Aorta (tissue), 5 donors: ENCODE results near the gene TWNK. TPM values are rescaled to one million over a fixed set of nuclear protein-coding genes. Genes with fewer than 3 reads are reported as not detected.

Source experiments
- ATAC-seq: fragments of 200-7000 bp; cut with Tn5 transposase; one replicate; pipeline ENCODE4 v1.9.1; 2022; ENCODE audit warnings: moderate library complexity; ENCODE audit not compliant: low FRiP score
- DNase-seq, 2 donors: peaks; one replicate each; pipeline ENCODE4 v3.0.0-alpha.2; 2020
- H3K27ac ChIP-seq, 2 donors: one replicate each; pipeline ENCODE4 v1.5.1; 2013; ENCODE audit warnings: low read length in 2 of 2, mild to moderate bottlenecking in 2 of 2, moderate library complexity in 2 of 2, control low read depth in 1 of 2, inconsistent platforms in 1 of 2, low read depth in 1 of 2
- H3K27me3 ChIP-seq, 2 donors: one replicate each; pipeline ENCODE4 v1.6.1; 2013; ENCODE audit warnings: control low read depth in 1 of 2, low read length in 1 of 2, mild to moderate bottlenecking in 1 of 2, moderate library complexity in 1 of 2; ENCODE audit not compliant: insufficient read depth in 2 of 2, control insufficient read depth in 1 of 2
- H3K36me3 ChIP-seq, 2 donors: one replicate each; pipeline ENCODE4 v1.6.1; 2013; ENCODE audit warnings: control low read depth in 1 of 2, low read length in 1 of 2, mild to moderate bottlenecking in 1 of 2; ENCODE audit not compliant: insufficient read depth in 2 of 2, control insufficient read depth in 1 of 2
- H3K4me1 ChIP-seq, 2 donors: one replicate each; pipeline ENCODE4 v1.6.1; 2013; ENCODE audit warnings: low read length in 2 of 2, control low read depth in 1 of 2, mild to moderate bottlenecking in 1 of 2, moderate library complexity in 1 of 2; ENCODE audit not compliant: insufficient read depth in 2 of 2, control insufficient read depth in 1 of 2
- H3K4me3 ChIP-seq, 2 donors: one replicate each; pipeline ENCODE4 v1.5.1; 2013; ENCODE audit warnings: low read length in 2 of 2, control low read depth in 1 of 2, mild to moderate bottlenecking in 1 of 2
- H3K9me3 ChIP-seq: one replicate; pipeline ENCODE4 v1.6.1; 2013; ENCODE audit warnings: mild to moderate bottlenecking, low read length; ENCODE audit not compliant: control insufficient read depth
- WGBS, 2 donors: extraction: QIAGEN DNeasy Blood & Tissue Kit; methylation state at CpG; one replicate each; pipeline ENCODE4 v1.1.7; 2013; 5-methylcytosine and 5-hydroxymethylcytosine counted together
- intact Hi-C, 2 donors: fragments of 100-400 bp; cut with DNase I; formaldehyde crosslinking; loops; one replicate each; pipeline versions ENCODE4 v1.14.2 to v1.15.0; 2022
- polyA plus RNA-seq, 2 donors: library from polyadenylated mRNA; stranded (reverse); fragments of 200-250 nt; gene quantifications; one replicate each; pipeline ENCODE4 v1.2.3, GENCODE V29; 2013
- total RNA-seq, 2 donors: library from RNA; stranded (reverse); fragmentation: NEBNext Ultra II Directional; extraction: Animal tissue kit (Norgen Biotek cat#: 25700); gene quantifications; one replicate each; pipeline ENCODE4 v1.2.1, GENCODE V29; 2021
- donor health status: healthy with polysubstance abuse.
- donor health status: Bipolar disorder and iron deficiency.
- donor health status: DM: no; HTN: no; CAD: no.
- donor health status: DM: no; HTN: no; CAD: no.
- donor health status: DM: yes; HTN: yes; CAD: no.

TWNK gene
- total and polyA plus RNA-seq, 4 donors, result 3.0 to 5.7 (median 4.6) TPM

GRCh38 chr10:100986623-100986951 is 756 bp upstream of the TWNK start:
- H3K36me3 ChIP-seq, result no peaks in the 10 kb centered on the region
- 14 to 16% methylated on average over 17 of the region's 17 CpGs for WGBS, 2 donors
- peak in 1 of 2 donors; percentile 75 for DNase-seq
- H3K9me3 ChIP-seq, result no peaks in the 10 kb centered on the region
- H3K4me1 ChIP-seq, result peaks cover 0 to 8% of the 10 kb centered on the region in 2 donors
- ATAC-seq, result no peak
- H3K27me3 ChIP-seq, result no peaks in the 10 kb centered on the region
- intact Hi-C loops, result no loop called here
- no peak overlapping the region for H3K27ac ChIP-seq
- peak overlapping the region in 1 of 2 donors; percentile 66 for H3K4me3 ChIP-seq

DNA sequence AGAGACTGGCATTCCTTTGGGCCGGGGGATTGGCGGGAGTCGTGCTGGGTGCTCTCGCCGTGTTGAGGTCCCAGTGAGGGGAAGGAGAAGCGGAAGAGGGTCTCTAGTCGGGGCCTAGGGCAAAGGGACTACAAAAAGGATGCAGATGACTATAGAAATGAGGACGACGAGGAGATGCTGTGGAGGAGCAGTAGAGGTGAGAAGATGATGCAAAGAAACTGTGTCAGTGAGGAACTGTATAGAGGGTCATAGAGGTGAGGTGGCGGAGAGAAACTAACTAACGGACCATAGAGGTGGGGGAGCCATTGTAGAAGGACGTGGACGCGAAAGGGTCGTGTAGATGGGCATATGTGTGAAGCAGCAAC is 324 bp downstream of the TWNK start:
- WGBS, 2 donors, result 1% methylated on average over 15 of the region's 15 CpGs
- Histone ChIP-seq H3K4me1 (peaks cover 0 to 8% of the 10 kb centered on the region in 2 donors), H3K27me3 (no peaks in the 10 kb centered on the region), H3K36me3 (no peaks in the 10 kb centered on the region), H3K27ac (no peak overlapping the region), H3K4me3 (peak overlapping the region; percentile 52 to 66), H3K9me3 (no peaks in the 10 kb centered on the region)
- DNase-seq, result no peak
- intact Hi-C loops, result no loop called here
- ATAC-seq, result no peak

- H3K27me3 ChIP-seq, result no peaks in the 10 kb centered on the region
- peak in 1 of 2 donors; percentile 38 for DNase-seq
- H3K4me3 ChIP-seq, result no peak overlapping the region
- intact Hi-C loops, result no loop called here
- no peak overlapping the region for H3K27ac ChIP-seq
- peaks cover 0 to 8% of the 10 kb centered on the region in 2 donors for H3K4me1 ChIP-seq
- ATAC-seq, result no peak
- no peaks in the 10 kb centered on the region for H3K36me3 ChIP-seq
- 68 to 69% methylated on average over 10 of the region's 10 CpGs for WGBS, 2 donors
- H3K9me3 ChIP-seq, result no peaks in the 10 kb centered on the region
These were observed 823 bp downstream of the TWNK start for GRCh38 chr10:100988166-100988565.

DNA sequence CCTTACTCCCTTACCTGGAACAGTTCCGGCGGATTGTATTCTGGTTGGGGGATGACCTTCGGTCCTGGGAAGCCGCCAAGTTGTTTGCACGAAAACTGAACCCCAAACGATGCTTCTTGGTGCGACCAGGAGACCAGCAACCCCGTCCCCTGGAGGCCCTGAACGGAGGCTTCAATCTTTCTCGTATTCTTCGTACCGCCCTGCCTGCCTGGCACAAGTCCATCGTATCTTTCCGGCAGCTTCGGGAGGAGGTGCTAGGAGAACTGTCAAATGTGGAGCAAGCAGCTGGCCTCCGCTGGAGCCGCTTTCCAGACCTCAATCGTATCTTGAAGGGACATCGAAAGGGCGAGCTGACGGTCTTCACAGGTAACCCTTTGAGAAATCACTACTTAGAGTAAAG is 1.7 kb downstream of the TWNK start:
- Histone ChIP-seq H3K9me3 (no peaks in the 10 kb centered on the region), H3K4me1 (peaks cover 0 to 8% of the 10 kb centered on the region in 2 donors), H3K27me3 (no peaks in the 10 kb centered on the region), H3K27ac (no peak overlapping the region), H3K4me3 (no peak overlapping the region), H3K36me3 (no peaks in the 10 kb centered on the region)
- peak in 1 of 2 donors; percentile 46 for DNase-seq
- no peak for ATAC-seq
- 88 to 90% methylated on average over 21 of the region's 21 CpGs for WGBS, 2 donors
- intact Hi-C loops, result no loop called here

- H3K27me3 ChIP-seq, result no peaks in the 10 kb centered on the region
- H3K27ac ChIP-seq, result no peak overlapping the region
- no peaks in the 10 kb centered on the region for H3K36me3 ChIP-seq
- peak in 1 of 2 donors; percentile 36 for DNase-seq
- intact Hi-C loops, result loop anchor here in 1 of 2 donors (1.0 kb wide), 1 partner anchor 20 kb away; no protein-coding TSS in a partner anchor
- H3K9me3 ChIP-seq, result no peaks in the 10 kb centered on the region
- no peak overlapping the region for H3K4me3 ChIP-seq
- ATAC-seq, result no peak
- WGBS, 2 donors, result 40% methylated on average over 10 of the region's 10 CpGs
- no peaks in the 10 kb centered on the region for H3K4me1 ChIP-seq
These were observed 6.8 kb downstream of the TWNK start for GRCh38 chr10:100993986-100994708.

DNA sequence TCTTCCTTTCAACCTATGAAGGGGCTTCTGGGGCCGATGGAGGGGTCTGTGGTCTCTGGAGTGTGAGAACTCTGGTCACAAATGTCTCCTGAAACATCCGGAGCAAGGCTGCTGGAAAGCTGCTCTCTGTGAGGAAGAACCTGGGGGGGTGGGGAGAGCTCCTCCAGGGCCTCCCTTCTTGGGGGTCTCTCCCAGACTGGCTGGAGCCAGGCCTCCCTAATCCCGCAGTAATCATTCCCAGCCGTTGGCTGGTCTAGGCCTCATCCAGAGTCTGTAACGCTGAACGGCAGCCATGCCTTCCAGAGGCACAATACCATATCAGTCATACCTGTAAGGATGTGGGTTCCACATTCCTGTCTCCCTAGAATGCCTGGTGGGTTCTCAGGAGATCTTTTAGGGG is 7.8 kb downstream of the TWNK start:
- ATAC-seq, result no peak
- Histone ChIP-seq H3K9me3 (no peaks in the 10 kb centered on the region), H3K4me1 (no peaks in the 10 kb centered on the region), H3K36me3 (no peaks in the 10 kb centered on the region), H3K27ac (no peak overlapping the region), H3K4me3 (no peak overlapping the region), H3K27me3 (no peaks in the 10 kb centered on the region)
- WGBS, 2 donors, result 56 to 58% methylated on average over 6 of the region's 6 CpGs
- intact Hi-C loops, result loop anchor here in 1 of 2 donors (5.0 kb wide), 2 partner anchors 37 to 72 kb away; partner anchors contain the start of genes PDZD7 and SFXN3
- DNase-seq, result no peak

- 3% methylated on average over 40 to 46 of the region's 46 CpGs for WGBS, 2 donors
- Histone ChIP-seq H3K4me1 (no peaks in the 10 kb centered on the region), H3K4me3 (peak overlapping the region; percentile 46 to 69), H3K27ac (peak overlapping the region in 1 of 2 donors; percentile 55), H3K9me3 (no peaks in the 10 kb centered on the region), H3K27me3 (no peaks in the 10 kb centered on the region), H3K36me3 (no peaks in the 10 kb centered on the region)
- no peak for ATAC-seq
- intact Hi-C loops, result loop anchor here in 1 of 2 donors (5.0 kb wide), 2 partner anchors 35 to 70 kb away; partner anchors contain the start of genes PDZD7 and SFXN3
- DNase-seq, result no peak
These were observed 9.5 kb downstream of the TWNK start for GRCh38 chr10:100996678-100997359.

DNA sequence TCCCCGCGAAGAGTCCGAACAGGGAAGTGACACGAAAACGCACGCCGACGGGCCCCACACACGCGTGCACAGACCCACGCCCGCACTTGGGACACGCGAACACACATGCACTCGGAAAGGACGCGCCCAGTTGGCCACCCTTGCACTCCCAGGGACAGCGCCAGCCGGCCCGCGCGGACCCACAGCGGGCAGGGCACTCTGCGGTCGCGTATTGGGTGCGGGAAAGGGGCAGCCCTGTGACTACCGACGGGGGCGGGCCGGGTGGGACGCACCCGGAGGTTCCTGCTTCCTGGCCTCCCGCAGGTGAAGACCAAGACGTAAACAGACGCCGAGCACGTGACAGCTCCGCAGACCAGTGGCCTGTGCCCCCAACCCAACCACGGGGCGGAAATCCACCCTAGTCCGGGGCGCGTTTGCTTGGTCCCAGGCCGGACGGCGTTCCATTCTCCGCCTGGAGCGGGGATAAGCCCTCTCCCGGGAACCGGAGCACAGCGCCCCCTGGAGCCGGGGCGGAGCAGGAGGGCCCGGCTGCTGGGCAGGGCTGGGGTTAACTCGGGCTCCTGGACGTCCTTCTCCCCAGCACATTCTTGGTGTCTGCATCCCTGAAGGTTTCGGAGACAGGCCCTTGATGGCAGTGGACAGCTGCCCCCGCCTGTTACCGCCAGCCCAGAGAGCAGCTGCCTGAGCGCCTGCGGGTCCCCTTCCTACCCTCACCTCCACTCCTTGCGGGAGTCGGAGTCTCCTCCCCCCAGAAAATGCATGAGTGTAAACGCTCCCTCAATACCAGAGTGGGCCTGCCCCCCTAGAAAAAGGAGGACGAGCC is 10.2 kb downstream of the TWNK start:
- peak overlapping the region; percentile 30 to 68 for H3K27ac ChIP-seq
- H3K4me1 ChIP-seq, result no peaks in the 10 kb centered on the region
- no peaks in the 10 kb centered on the region for H3K36me3 ChIP-seq
- H3K27me3 ChIP-seq, result no peaks in the 10 kb centered on the region
- H3K4me3 ChIP-seq, result peak overlapping the region; percentile 46 to 69
- WGBS, 2 donors, result 0% methylated on average over 56 to 66 of the region's 66 CpGs
- intact Hi-C loops, result loop anchor here (2.0 to 5.0 kb wide), 3 partner anchors 15 to 70 kb away; partner anchors contain the start of genes PDZD7 (in 1 of the 2) and SFXN3 (in 1 of the 2)
- DNase-seq (peak; percentile 91 to 94), ATAC-seq (peak; percentile 73)
- H3K9me3 ChIP-seq, result no peaks in the 10 kb centered on the region
